ENCODE data around the gene SEPHS1.

DNA sequence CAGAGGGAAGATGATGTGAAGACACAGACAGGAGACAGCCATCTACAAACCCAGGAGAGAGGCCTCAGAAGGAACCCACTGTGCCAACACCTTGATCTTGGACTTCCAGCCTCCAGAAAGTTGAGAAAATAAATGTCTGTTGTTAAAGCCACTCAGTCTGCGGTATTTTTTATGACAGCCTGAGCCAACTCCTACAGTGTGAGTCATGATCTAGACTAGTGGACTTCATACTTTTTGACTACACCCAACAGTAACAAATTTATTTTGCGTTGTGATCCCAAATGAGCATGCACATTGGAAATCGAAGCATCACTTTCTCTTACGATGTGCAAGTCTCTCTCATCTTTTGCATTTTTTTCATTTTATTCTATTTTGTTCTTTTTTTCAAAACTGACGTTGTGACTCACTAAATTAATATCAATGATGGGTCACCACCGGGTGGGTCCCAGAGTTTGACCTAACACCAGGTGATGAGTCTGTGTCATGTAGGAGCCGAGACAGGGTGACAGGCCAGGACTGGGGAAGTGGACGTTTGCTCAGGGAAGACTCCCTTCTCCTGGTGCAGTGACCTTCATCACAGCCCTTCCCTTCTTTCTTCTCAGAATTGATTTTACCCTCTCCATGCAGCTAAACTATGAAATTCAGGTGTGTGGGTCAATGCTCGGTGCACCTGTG lies 77.1 kb downstream of the SEPHS1 start:
- no peak for TF ChIP-seq EZH2 (IDR thresholded peaks at IDR 0.05; ENCODE audit: borderline replicate concordance)
- TF ChIP-seq CTCF (IDR thresholded peaks at IDR 0.05; ENCODE audit: poor library complexity) = no peak
- TF ChIP-seq EZH2phosphoT487 (IDR thresholded peaks at IDR 0.05; ENCODE audit: low read depth, severe bottlenecking, unreplicated experiment) = no peak
